Measurements from ENCODE around the gene RAVER2. TPM values are rescaled to one million over a fixed set of nuclear protein-coding genes. Genes with fewer than 3 reads are reported as not detected.

RAVER2 gene
- polyA plus RNA-seq, 3 donors, result 0.38 to 1.3 (median 0.69) TPM

- H2AFZ ChIP-seq (ENCODE audit: insufficient read depth, low read depth, low read length, poor library complexity, severe bottlenecking), result no peak overlapping the region
- H3K27me3 Mint-ChIP-seq (ENCODE audit: low read depth in 3 of 3), result no peaks in the 10 kb centered on the region
- H3K9me3 ChIP-seq (replicated peaks in 1 of 2; ENCODE audit: control insufficient read depth in 1 of 2, insufficient read depth in 1 of 2, low read length in 2 of 2), result no peaks in the 10 kb centered on the region
- DNase-seq, result no peak
- H3K4me2 ChIP-seq (replicated peaks; ENCODE audit: extremely low read depth, low read length, poor library complexity, severe bottlenecking), result no peak overlapping the region
- H3K27ac ChIP-seq (ENCODE audit: low read depth in 1 of 2, low read length in 2 of 2), result no peak overlapping the region
- intact Hi-C loops (cut with micrococcal nuclease), result no loop called here
- H3K36me3 ChIP-seq (replicated peaks in 1 of 2; ENCODE audit: control insufficient read depth in 1 of 2, insufficient read depth in 2 of 2, low read length in 2 of 2), result peaks cover 76 to 91% of the 10 kb centered on the region in 2 donors
- no peak for TF ChIP-seq CTCF (IDR thresholded peaks at IDR 0.05)
- no peak overlapping the region for H3K4me3 ChIP-seq (replicated peaks in 1 of 3; ENCODE audit: low read depth in 2 of 3, low read length in 3 of 3)
- H3K36me3 Mint-ChIP-seq, result peaks cover 75 to 82% of the 10 kb centered on the region in 2 donors
- H3K9ac ChIP-seq (ENCODE audit: insufficient read depth, low read length, poor library complexity, severe bottlenecking), result no peak overlapping the region
- H3K9me3 Mint-ChIP-seq, result no peaks in the 10 kb centered on the region
- H3K27me3 ChIP-seq (ENCODE audit: control insufficient read depth in 2 of 2, insufficient read depth in 2 of 2, low read length in 2 of 2), result no peaks in the 10 kb centered on the region
- no peak overlapping the region for H3K27ac Mint-ChIP-seq
- H4K20me1 ChIP-seq (ENCODE audit: insufficient read depth, low read length), result no peaks in the 10 kb centered on the region
- H3K4me1 Mint-ChIP-seq, result peaks cover 4% of the 10 kb centered on the region
- no peaks in the 10 kb centered on the region for H3K79me2 ChIP-seq (ENCODE audit: insufficient read depth, low read length)
- no peaks in the 10 kb centered on the region for H3K4me1 ChIP-seq (ENCODE audit: control insufficient read depth in 1 of 2, insufficient read depth in 2 of 2, low read length in 2 of 2)
- no peak overlapping the region for H3K4me3 Mint-ChIP-seq
Measured at GRCh38 chr1:64834734-64835133, 89.9 kb downstream of the RAVER2 start.

- no peaks in the 10 kb centered on the region for H3K27me3 Mint-ChIP-seq (ENCODE audit: low read depth in 3 of 3)
- Histone ChIP-seq H3K4me2 (replicated peaks; ENCODE audit: extremely low read depth, low read length, poor library complexity, severe bottlenecking) (no peak overlapping the region), H3K9me3 (replicated peaks in 1 of 2; ENCODE audit: control insufficient read depth in 1 of 2, insufficient read depth in 1 of 2, low read length in 2 of 2) (no peaks in the 10 kb centered on the region), H3K36me3 (replicated peaks in 1 of 2; ENCODE audit: control insufficient read depth in 1 of 2, insufficient read depth in 2 of 2, low read length in 2 of 2) (peaks cover 94 to 100% of the 10 kb centered on the region in 2 donors), H3K27ac (ENCODE audit: low read depth in 1 of 2, low read length in 2 of 2) (no peak overlapping the region), H3K27me3 (ENCODE audit: control insufficient read depth in 2 of 2, insufficient read depth in 2 of 2, low read length in 2 of 2) (no peaks in the 10 kb centered on the region), H3K4me3 (replicated peaks in 1 of 3; ENCODE audit: low read depth in 2 of 3, low read length in 3 of 3) (no peak overlapping the region), H3K9ac (ENCODE audit: insufficient read depth, low read length, poor library complexity, severe bottlenecking) (no peak overlapping the region), H4K20me1 (ENCODE audit: insufficient read depth, low read length) (no peaks in the 10 kb centered on the region), H2AFZ (ENCODE audit: insufficient read depth, low read depth, low read length, poor library complexity, severe bottlenecking) (no peak overlapping the region), H3K79me2 (ENCODE audit: insufficient read depth, low read length) (no peaks in the 10 kb centered on the region), H3K4me1 (ENCODE audit: control insufficient read depth in 1 of 2, insufficient read depth in 2 of 2, low read length in 2 of 2) (peaks cover 4 to 5% of the 10 kb centered on the region in 2 donors)
- no peak overlapping the region for H3K4me3 Mint-ChIP-seq
- H3K9me3 Mint-ChIP-seq, result no peaks in the 10 kb centered on the region
- intact Hi-C loops (cut with micrococcal nuclease), result no loop called here
- H3K27ac Mint-ChIP-seq, result peak overlapping the region in 5 of 7 donors; percentile 3 to 79 (median 6)
- no peak for TF ChIP-seq CTCF (IDR thresholded peaks at IDR 0.05)
- peaks cover 8% of the 10 kb centered on the region for H3K4me1 Mint-ChIP-seq
- no peak for DNase-seq
- peaks cover 85 to 94% of the 10 kb centered on the region in 2 donors for H3K36me3 Mint-ChIP-seq
- 98% methylated on average over 6 of the region's 8 CpGs for WGBS (ENCODE audit: insufficient coverage)
Measured at GRCh38 chr1:64836802-64837201, 91.9 kb downstream of the RAVER2 start.

All from CD14-positive monocyte (primary cell).